OCI-LY3 (cell line): Measurements from ENCODE around the gene C9orf43.

Source experiments
- EZH2phosphoT487 ChIP-seq: fragments of 200-600 bp; shearing (Covaris generic); IDR thresholded peaks from 2 replicates; pipeline ENCODE4 v1.6.1; 2018; ENCODE audit warnings: antibody characterized with exemption, mixed run types, low read depth
- TF ChIP-seq, protein P1 (sequence below): fragments of 200-600, 300-600 bp; sonication (generic); IDR thresholded peaks from 2 replicates; pipeline ENCODE4 v1.5.1; 2014; ENCODE audit warnings: antibody characterized with exemption, low read length, low read depth

DNA sequence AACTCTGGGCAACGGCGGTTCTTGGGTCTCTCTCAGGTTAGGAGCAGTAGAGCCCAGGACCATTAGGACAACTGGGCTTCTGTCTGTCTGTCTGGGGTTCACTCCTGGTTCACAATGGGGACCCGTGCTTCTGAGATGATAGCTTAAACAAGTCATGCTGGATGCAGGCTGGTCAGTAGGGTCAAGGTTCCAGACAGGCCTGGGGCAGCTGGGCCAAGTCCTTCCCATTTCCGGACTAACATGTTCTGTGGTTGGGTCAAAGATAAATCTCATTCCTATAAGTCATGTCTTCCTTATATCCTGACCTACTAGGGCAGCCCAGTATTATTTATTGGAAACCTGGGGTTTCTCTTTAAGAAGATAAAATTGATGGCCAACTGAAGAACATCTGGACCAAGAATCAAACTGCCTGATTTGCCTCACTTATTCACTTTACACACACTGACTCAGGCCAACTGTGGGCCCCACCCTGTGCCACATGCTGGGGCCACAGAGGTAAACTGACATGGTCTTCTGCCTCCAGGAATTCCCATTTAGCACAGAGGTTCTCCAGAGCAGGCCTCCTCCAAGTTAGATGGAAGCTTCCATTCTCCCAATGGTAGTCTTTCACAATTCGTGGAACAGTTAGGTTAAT lies 42.1 kb upstream of the C9orf43 start:
- TF ChIP-seq, protein P1, sequence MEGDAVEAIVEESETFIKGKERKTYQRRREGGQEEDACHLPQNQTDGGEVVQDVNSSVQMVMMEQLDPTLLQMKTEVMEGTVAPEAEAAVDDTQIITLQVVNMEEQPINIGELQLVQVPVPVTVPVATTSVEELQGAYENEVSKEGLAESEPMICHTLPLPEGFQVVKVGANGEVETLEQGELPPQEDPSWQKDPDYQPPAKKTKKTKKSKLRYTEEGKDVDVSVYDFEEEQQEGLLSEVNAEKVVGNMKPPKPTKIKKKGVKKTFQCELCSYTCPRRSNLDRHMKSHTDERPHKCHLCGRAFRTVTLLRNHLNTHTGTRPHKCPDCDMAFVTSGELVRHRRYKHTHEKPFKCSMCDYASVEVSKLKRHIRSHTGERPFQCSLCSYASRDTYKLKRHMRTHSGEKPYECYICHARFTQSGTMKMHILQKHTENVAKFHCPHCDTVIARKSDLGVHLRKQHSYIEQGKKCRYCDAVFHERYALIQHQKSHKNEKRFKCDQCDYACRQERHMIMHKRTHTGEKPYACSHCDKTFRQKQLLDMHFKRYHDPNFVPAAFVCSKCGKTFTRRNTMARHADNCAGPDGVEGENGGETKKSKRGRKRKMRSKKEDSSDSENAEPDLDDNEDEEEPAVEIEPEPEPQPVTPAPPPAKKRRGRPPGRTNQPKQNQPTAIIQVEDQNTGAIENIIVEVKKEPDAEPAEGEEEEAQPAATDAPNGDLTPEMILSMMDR: no peak
- no peak for TF ChIP-seq EZH2phosphoT487
